ENCODE data around the gene GJA8. TPM values are rescaled to one million over a fixed set of nuclear protein-coding genes. Genes with fewer than 3 reads are reported as not detected.

The GJA8 gene
- polyA plus RNA-seq: not detected in 2 replicates

DNA sequence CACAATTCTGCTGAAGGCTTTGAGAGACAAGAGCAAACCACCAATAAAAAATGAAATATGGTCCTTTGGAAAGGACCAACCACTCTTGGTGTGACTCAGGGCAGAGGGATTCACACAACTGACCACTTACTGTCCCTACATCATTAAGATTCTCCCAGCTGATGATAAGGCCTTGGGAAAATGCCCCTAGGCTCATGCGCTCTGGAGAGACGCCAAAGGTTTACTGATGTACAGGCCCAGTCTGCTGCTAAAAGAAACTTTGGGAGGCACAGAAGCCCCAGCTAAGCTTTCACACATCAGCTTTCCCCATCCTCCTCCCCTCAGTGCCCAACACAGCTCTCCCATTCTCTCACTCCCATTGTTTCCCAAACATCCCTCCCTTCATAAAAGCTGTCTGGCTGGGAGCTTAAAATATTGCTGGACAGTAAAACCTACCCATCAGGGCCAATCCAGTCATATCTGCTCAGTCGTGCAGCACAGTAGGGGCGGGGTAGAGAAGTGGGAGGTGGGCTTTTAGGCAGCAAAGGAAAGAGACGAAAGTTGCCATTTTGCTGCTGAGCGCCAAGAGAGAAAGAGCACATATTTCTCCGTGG, at the start of gene GJA8:
Gene GJA8 (plus strand): TSS at position 543 of the 593 bp plus-strand sequence. CDS start 5,161 bp downstream, outside the sequence.

DNA sequence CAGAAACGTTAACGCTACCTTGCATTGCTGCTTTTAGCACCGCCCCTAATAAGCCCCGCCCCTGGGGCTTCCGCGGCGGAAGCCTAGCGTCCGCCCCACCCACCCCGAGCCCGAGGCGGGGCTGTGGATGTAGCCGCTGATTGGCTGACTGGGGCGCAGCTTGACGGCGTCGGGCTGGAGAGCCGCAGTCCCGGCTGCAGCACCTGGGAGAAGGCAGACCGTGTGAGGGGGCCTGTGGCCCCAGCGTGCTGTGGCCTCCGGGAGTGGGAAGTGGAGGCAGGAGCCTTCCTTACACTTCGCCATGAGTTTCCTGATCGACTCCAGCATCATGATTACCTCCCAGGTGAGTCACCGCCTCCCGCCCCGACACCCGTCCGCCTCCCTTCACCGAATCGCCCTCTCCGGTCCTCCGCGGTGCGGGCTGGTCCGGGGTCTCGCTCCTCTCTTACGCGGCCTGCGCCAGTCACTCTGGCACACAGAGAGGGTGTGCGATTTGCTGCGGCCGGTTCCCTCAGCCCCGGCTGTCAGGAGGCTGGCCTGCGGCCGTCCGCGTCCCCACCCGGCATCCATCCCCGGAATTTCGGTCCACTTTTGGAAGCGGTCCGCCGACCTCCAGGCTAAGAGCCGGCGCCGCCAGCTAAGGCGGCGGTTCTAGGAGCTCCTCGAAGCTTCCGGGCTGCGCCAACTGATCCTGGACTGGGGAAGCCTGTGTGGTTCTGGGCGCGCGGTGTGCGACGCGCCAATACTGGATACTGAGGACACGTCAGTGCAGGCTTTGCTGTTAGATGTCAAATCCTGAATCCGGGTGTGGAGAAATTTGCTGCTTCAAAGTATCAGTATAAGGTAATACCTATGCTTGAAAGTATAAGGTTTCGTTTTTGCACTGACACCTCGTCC, 25.9 kb downstream of the GJA8 start, which contains the start of gene GPR89B:
Gene GPR89B (plus strand): TSS at position 185 of the 897 bp plus-strand sequence. CDS start 117 bp downstream, at position 302.

Other genes with a start within 250 kb of the GJA8 start
- 1.4 and 2.5 TPM in 2 replicates for gene ACP6, start 232.3 kb upstream of the GJA8 start, polyA plus RNA-seq
- gene GJA5, start 142.2 kb upstream of the GJA8 start, polyA plus RNA-seq: not detected in 2 replicates
- gene GPR89B, start 25.6 kb downstream of the GJA8 start, polyA plus RNA-seq: 66.7 and 96.6 TPM in 2 replicates
- 1.3 TPM in 2 replicates for gene NBPF11, start 249.5 kb downstream of the GJA8 start, polyA plus RNA-seq

Data from Purkinje cell (primary cell).